ENCODE results near the gene KCNMA1. TPM values are rescaled to one million over a fixed set of nuclear protein-coding genes. Genes with fewer than 3 reads are reported as not detected.

The KCNMA1 gene
- polyA plus RNA-seq, 3 donors: 3.1 to 4.1 (median 3.9) TPM

GRCh38 chr10:77387247-77387646 lies 250.4 kb downstream of the KCNMA1 start:
- no peak for DNase-seq (ENCODE audit: low read depth in 3 of 3, low spot score in 2 of 3)

- DNase-seq (ENCODE audit: low read depth in 3 of 3, low spot score in 2 of 3): no peak
These were observed 250.8 kb downstream of the KCNMA1 start for GRCh38 chr10:77386838-77387237.

GRCh38 chr10:77386365-77386764 lies 251.2 kb downstream of the KCNMA1 start:
- no peak for DNase-seq (ENCODE audit: low read depth in 3 of 3, low spot score in 2 of 3)

GRCh38 chr10:77385315-77385714 lies 252.3 kb downstream of the KCNMA1 start:
- no peak for DNase-seq (ENCODE audit: low read depth in 3 of 3, low spot score in 2 of 3)

GRCh38 chr10:77383861-77384553 lies 253.6 kb downstream of the KCNMA1 start:
- DNase-seq (ENCODE audit: low read depth in 3 of 3, low spot score in 2 of 3): no peak

GRCh38 chr10:77381750-77382149 lies 255.9 kb downstream of the KCNMA1 start:
- no peak for DNase-seq (ENCODE audit: low read depth in 3 of 3, low spot score in 2 of 3)

GRCh38 chr10:77380723-77381122 lies 256.9 kb downstream of the KCNMA1 start:
- no peak for DNase-seq (ENCODE audit: low read depth in 3 of 3, low spot score in 2 of 3)

GRCh38 chr10:77380191-77380590 lies 257.4 kb downstream of the KCNMA1 start:
- no peak for DNase-seq (ENCODE audit: low read depth in 3 of 3, low spot score in 2 of 3)

GRCh38 chr10:77378366-77379349 lies 258.9 kb downstream of the KCNMA1 start:
- no peak for DNase-seq (ENCODE audit: low read depth in 3 of 3, low spot score in 2 of 3)

- no peak for DNase-seq (ENCODE audit: low read depth in 3 of 3, low spot score in 2 of 3)
These were observed 259.8 kb downstream of the KCNMA1 start for GRCh38 chr10:77377678-77378352.

- no peak for DNase-seq (ENCODE audit: low read depth in 3 of 3, low spot score in 2 of 3)
These were observed 260.6 kb downstream of the KCNMA1 start for GRCh38 chr10:77377034-77377433.

GRCh38 chr10:77374189-77374656 lies 263.4 kb downstream of the KCNMA1 start:
- DNase-seq (ENCODE audit: low read depth in 3 of 3, low spot score in 2 of 3): no peak

- DNase-seq (ENCODE audit: low read depth in 3 of 3, low spot score in 2 of 3): no peak
These were observed 265.5 kb downstream of the KCNMA1 start for GRCh38 chr10:77371848-77372799.

GRCh38 chr10:77371421-77371820 lies 266.2 kb downstream of the KCNMA1 start:
- no peak for DNase-seq (ENCODE audit: low read depth in 3 of 3, low spot score in 2 of 3)

- no peak for DNase-seq (ENCODE audit: low read depth in 3 of 3, low spot score in 2 of 3)
These were observed 269.6 kb downstream of the KCNMA1 start for GRCh38 chr10:77368006-77368405.

GRCh38 chr10:77363210-77363609 lies 274.4 kb downstream of the KCNMA1 start:
- no peak for DNase-seq (ENCODE audit: low read depth in 3 of 3, low spot score in 2 of 3)

GRCh38 chr10:77361831-77362230 lies 275.8 kb downstream of the KCNMA1 start:
- no peak for DNase-seq (ENCODE audit: low read depth in 3 of 3, low spot score in 2 of 3)

- no peak for DNase-seq (ENCODE audit: low read depth in 3 of 3, low spot score in 2 of 3)
These were observed 276.2 kb downstream of the KCNMA1 start for GRCh38 chr10:77361426-77361825.

GRCh38 chr10:77360835-77361234 lies 276.8 kb downstream of the KCNMA1 start:
- no peak for DNase-seq (ENCODE audit: low read depth in 3 of 3, low spot score in 2 of 3)

GRCh38 chr10:77359950-77360520 lies 277.6 kb downstream of the KCNMA1 start:
- no peak for DNase-seq (ENCODE audit: low read depth in 3 of 3, low spot score in 2 of 3)
